Stimulated activated CD8-positive, alpha-beta memory T cell treated with anti-CD3 and anti-CD28 coated beads, Interleukin-7, amount 100 ng/mL, for 48 hours (primary cell): ENCODE measurements around the gene CAMKMT.

Experiments
- DNase-seq, 2 donors: peaks; one replicate each; pipeline ENCODE4 v3.0.0-alpha.2; 2020; ENCODE audit warnings: low read depth in 1 of 2; ENCODE audit errors: extremely low read depth in 1 of 2

The CAMKMT gene

GRCh38 chr2:44813165-44813564 is 451.4 kb downstream of the CAMKMT start:
- no peak for DNase-seq

GRCh38 chr2:44813658-44814057 is 451.9 kb downstream of the CAMKMT start:
- DNase-seq: no peak

- DNase-seq: no peak
These were observed 455.5 kb downstream of the CAMKMT start for GRCh38 chr2:44817256-44817655.

- DNase-seq: no peak
These were observed 456.1 kb downstream of the CAMKMT start for GRCh38 chr2:44817673-44818335.

- DNase-seq: no peak
These were observed 457.3 kb downstream of the CAMKMT start for GRCh38 chr2:44819061-44819460.

- no peak for DNase-seq
These were observed 459.8 kb downstream of the CAMKMT start for GRCh38 chr2:44821500-44821899.

- DNase-seq: no peak
These were observed 460.4 kb downstream of the CAMKMT start for GRCh38 chr2:44822174-44822573.
